Hematopoietic multipotent progenitor cell treated with erythropoietin and hydrocortisone succinate and interleukin-3 and kit ligand, for 4 days (in vitro differentiated cells): ENCODE data around the gene APBA2.

ENCODE experiments used
- DNase-seq: peaks from one replicate; pipeline ENCODE4 v3.0.0-alpha.2; 2015

The APBA2 gene

DNA sequence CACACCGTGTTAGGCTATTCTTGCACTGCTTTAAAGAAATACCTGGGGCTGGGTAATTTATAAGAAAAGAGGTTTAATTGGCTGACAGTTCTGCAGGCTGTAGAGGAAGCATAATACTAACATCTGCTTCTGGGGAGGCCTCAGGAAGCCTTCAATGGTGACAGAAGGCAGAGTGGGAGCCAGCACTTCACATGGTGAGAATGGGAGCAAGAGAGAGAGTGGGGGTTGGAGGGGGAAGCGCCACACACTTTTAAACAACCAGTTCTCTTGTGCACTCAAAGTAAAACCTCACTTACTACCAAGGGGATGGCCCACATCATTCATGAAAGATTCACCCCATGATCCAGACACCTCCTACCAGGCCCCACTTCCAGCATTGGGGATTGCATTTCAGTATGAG is 181.1 kb downstream of the APBA2 start:
- no peak for DNase-seq

DNA sequence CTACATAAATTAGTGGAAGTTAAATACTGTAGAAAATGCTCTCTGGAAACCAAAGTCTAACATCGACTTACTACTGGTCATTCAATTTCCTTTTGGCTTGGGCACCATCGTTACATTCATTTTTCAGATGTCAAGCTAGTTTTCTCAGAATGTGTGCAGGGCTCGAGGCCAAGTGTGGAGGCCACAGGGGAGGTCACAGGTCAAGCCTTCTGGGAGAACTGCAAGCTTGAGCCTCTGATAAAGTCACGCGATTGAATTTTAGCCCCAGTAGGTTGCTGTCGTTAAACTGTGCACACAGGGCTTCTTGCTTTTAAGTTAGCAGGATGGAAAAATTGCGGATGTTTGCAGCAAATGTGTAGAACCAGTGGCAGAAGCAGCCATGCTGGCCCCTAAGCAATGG is 182.2 kb downstream of the APBA2 start:
- no peak for DNase-seq

DNA sequence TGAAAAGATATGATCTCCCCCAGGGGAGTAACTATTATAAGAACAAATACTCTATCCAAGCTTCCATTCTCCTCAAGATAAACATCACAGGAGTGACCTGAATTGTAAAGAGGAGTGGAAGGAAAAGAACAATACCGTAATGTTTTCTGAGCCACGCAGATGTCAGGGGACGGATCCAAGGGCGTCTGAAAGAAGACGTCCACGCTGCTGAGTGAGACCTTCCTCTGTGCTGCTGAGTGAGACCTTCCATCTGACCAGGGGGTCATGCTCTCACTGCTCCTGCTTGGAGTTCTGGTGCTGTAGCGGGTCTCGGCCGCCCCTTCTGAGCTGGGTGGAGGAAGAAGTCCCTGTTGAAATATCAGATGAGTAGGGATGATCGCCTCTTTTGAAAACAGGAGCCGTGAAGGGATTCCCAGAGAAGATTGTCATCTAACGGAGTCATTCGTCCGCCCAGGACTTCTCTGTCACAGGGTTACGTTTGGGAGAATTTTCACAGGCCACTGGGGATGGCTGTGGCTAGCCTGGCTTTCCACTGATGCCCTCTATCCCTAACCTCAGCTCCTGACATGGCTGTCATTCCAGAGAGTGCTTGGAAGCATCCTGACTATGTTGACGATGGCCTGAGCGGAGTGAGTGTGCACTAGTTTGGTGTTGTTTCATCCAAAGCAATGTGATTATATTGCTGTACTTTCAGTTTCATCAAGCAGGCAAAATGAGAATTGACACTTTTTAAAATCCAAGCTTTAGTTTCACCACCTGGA is 184.9 kb downstream of the APBA2 start:
- DNase-seq, result no peak

DNA sequence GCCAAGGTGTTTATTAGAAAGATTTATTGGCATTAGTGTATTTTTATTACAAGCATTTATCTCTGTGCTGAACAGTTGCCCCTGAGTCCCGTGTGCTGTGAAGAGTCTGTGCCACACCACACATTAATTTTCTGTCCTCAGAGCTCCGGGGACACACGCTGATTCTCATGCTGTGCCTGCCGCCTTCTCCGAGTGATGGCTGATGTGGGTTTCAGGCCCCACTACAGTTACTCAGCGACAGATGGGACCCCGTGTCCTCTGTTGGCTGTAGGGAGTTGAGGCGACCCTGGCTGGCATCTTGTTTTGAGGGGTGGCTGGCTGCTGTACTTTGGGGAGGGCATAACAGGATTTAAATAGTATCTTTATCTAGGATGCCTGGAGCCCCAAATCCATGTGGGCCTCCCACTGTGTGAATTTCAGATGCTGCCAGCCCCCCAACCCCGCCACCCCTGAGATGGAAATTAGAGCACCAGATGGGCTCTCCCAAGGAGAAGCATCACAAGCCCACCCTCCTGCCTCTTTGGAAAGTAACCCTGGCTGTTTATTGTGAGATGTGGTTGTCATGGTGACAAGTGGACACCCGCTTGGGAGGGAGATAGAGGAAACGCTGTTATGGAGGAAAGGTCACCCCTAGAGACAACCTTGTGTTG is 185.6 kb downstream of the APBA2 start:
- no peak for DNase-seq

DNA sequence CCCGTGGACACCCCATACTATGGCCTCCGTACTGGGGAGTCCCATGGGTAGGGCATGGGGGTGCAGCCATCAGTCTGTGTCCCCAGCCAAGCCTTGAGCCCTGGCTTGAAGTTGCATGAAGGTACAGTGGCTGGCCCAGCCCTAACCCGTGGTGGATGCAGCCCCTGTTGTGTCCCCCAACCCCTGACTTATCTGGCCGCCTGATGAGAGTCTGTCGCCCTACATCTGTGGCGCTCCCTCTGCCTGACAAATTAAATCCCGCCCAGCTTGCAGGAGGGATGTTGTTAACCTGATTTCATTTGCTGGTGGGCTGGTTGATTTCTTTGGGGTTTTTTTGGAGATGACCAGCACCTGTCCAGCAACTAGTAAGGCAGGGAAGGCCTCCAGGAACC is 186.1 kb downstream of the APBA2 start:
- no peak for DNase-seq

DNA sequence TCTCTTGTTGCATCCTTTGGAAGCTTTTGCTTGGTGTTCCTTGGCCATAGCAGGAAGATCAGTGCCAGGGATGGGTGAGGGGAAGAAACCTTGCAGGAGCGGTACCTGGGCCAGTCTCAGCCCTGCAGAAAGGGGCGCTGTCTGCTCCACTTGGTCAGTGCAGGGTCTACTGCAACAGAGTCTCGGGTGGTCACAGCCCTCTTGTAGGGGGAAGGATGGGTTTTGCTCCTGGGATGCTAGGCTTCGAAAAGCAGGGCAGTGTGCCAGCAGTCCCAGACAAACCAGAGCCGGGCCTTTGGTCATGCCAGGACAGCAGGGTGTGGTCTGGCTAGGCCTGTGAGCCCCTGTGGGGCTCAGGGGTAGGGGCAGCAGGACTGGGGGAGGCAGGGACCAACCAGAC is 186.7 kb downstream of the APBA2 start:
- no peak for DNase-seq

DNA sequence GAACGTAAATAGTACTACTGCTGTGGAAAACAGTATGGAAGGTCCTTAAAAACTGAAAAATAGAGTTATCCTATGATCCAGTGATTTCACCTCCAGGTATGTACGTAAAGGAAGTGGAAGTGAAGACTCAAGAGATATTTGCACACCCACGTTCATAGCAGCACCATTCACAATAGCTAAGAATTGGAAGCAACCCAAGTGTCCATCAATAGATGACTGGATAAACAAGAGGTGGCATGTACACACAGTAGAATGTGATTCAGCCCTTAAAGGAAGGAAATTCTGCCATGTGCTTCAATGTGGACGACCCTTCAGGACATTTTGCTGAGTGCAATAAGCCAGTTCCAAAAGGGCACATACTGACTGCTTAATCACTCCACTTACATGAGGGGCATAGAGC is 188.3 kb downstream of the APBA2 start:
- DNase-seq, result no peak

DNA sequence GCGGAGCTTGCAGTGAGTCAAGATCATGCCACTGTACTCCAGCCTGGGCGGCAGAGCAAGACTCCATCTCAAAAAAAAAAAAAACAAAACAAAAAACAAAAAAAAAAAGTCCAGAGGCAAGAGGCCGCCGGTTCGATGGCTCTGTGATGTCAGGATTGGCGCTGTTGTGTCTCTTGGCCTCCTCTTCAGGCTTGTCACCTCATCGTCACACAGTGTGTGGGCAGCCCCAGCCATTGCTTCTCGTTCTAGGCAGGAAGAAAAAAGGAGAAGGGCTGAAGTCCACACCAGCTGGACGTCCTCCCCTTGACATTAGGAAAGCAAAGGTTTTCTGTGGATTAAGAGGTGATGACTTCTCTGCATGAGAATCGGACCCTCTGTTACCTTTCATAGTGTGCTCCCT is 192.8 kb downstream of the APBA2 start:
- no peak for DNase-seq

DNA sequence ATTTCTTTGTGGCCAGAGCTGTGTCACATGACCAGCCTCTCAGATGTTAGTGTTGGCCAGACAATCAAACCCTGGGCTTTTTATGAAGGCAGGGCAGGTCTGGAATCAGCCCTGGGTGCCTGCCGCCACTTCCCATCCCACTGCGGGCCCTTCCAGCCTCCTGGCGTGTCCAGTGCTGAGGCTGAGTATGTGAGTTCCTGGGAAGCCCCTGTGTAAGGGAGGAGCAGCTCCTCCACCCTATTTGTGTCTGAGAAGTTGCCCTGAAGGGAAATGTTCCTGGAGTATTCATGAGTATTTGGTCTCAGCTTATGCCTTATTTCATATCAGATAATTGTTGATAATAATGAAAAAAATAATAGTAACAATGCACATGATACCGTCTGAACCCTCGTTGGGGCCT is 193.7 kb downstream of the APBA2 start:
- no peak for DNase-seq

DNA sequence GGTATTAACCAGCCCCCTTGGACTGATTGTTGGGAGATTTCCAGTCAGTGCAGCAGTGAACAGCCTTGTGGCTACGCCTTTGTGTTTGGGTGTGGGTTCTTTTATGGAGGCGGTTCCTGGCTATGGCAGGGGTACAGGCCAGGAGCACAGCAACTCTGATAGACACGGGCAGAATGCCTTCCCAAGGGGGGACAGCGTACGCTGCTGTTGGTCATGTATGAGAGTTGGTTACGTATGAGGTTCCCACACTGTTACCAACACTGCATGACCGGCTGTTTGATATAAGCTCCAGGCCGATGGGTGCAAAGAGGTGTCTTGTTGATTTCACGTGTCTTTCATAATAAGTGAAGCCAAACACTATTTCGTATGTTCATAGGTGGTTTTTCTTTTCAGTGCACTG is 196.0 kb downstream of the APBA2 start:
- no peak for DNase-seq

DNA sequence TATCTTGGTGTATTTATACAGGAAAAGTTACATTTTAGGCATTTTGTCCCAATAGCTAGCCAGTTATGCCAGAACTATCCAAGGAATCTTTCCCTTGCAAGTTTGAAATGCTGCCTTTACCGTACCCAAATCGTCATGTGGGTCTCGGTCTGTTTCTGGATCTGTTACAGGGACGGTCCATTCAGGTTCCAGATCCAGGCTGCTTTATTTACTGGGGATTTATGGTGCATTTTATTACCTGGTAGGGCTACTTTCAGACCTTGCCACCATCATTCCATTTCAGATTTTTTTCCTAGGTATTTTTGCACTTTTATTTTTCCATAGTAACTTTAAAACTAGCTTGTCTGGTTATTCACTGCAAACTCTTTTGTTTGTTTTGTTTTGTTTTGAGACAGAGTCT is 197.4 kb downstream of the APBA2 start:
- DNase-seq, result no peak

DNA sequence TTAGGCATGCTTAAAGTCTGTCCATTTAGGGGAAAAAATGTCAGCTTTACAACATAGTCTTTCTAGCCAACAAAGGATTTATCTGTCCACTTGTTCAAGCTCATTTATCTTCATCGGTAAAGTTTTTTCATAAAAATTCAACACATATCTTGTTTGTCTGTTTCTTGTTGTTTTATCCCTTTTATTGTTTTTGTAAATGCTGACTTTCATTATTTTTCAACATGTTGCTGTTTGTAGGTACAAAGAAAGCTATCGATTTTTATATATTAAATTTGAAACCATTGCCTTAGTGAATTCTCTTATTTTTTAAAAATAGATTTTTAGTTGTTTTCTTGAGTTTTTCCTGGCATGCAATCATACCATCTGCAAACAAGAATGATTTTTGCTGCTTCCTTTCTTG is 198.1 kb downstream of the APBA2 start:
- no peak for DNase-seq

DNA sequence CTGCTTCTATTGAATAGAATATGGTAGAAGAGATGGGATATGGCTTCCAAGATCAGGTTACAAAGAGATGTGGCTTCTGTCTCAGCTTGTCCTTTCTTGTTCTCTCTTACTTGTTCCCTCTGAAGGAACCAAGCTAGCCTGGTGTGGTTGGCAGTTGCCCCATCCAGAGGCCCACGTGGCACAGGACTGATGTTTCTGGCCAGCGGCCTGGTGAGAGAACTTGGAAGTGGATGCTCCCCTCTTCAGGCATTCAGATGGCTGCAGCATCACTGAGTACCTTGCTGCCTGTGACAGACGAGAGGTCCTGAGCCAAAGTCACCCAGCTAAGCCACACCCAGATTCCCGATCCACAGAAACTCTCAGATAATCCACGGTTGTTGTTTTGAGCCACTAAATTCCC is 200.2 kb downstream of the APBA2 start:
- DNase-seq, result no peak

DNA sequence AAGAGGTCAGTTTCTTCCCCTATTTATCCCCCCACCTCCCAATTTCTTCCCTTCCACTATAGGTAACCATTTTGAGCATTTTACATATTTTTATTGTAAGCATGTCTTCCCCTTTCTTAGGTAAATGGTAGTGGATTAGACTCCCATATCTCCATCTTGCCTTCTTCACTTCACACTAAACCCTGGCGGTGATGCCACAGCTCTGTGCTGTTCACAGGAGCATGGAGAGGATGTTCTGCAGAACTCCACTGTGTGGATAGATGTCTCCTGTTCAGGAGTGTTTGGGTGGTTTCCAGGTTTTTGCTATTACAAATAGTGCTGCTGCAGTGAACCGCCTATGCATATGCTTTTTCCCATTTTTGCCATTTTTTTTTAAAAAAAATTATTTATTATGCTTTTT is 201.1 kb downstream of the APBA2 start:
- no peak for DNase-seq

DNA sequence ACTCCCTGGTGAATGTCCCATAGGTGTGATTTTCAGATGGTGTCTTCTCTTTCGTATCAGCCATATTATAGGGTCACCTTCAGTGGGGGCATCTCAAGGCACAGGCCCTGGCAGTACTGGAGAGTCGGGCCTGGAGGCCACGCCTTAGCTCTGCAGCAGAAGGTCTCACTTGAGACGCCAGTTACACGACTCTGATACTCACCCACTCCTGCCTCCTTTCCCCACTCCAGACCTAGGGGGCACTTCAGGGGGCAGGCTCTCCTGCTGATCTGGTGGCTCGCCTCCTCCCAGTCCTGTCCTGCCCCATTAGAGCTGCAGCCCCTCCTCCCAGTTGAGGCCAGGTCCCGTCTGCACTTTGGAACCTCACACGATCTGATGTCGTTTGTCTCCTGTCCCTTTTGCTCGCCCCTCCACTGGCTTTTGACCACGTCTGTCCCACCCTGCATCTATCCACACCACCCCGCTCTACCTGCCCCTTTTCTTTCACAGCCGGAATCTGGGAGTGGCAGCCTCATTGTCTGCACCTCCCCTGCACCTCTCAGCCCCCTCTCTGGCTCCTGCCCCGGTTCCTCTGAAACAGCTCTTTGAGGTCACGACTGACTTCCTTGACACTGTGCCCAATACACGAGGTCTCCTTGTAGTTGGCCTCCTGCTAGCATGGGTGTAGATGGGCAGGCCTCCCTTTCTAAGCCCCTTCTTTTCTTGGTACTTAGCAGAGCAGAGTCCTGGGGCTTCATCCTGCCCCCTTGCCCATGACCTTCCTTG is 201.9 kb downstream of the APBA2 start:
- DNase-seq, result no peak

DNA sequence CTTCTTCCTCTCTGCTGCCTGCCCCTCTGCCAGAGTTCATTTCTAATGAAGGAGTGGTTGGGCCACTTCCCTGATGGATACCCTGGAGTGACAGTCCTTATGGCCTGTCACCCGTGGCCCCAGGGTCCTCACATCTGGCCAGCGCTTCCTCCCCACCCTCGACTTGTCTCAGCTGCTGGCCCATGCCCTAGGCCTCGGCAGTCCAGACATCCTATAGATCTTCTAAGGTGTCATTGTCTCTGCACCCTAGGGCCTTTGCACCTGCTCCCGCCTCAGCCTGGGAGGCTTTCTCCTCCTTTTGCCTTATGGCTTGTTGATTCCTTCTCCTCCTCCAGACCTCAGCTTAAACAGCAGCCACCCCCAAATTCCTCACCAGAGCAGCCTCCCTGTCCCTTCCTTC is 202.9 kb downstream of the APBA2 start:
- no peak for DNase-seq

DNA sequence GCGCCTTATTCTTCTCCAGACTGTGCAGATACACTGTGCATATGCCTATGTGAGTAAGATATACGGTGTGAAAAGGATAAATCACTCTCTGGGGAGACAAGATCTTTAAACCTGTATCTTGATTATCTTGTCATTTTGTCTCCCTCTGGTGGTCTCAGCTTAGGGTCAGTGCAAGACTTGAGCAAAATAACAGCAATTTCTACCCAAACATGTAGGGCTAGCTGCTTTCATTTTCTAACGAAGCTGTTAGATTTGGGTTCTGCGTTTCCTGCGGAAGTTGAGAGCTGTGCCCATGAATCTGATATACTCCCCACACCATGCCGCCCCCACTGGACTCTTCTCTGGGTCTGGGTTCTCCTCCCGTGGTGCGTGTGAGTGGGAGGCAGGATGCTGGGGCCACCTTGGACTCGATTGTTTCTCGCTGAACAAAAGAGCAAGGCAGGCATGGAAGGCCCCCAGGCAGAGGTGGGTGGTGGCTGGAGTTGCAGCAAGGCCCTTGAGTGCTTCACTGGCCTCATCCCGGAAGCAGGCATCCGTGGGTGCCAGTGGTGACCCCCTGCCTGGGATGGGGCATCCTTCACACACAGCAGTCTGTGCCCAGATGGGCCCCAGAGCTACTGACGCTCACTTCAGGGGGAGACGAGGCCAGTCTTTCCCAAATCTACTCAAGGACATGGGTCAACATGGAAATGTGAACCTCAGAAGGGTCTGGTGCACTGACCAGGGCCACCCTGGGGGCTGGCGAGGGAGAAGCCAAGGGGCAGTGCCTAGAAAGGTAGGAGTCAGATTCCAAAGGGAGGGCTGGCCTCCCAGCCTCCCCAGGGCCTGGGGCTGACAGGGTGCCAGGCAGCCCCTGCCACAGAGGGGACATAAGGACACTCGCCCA is 204.2 kb downstream of the APBA2 start:
- peak; percentile 48 for DNase-seq

DNA sequence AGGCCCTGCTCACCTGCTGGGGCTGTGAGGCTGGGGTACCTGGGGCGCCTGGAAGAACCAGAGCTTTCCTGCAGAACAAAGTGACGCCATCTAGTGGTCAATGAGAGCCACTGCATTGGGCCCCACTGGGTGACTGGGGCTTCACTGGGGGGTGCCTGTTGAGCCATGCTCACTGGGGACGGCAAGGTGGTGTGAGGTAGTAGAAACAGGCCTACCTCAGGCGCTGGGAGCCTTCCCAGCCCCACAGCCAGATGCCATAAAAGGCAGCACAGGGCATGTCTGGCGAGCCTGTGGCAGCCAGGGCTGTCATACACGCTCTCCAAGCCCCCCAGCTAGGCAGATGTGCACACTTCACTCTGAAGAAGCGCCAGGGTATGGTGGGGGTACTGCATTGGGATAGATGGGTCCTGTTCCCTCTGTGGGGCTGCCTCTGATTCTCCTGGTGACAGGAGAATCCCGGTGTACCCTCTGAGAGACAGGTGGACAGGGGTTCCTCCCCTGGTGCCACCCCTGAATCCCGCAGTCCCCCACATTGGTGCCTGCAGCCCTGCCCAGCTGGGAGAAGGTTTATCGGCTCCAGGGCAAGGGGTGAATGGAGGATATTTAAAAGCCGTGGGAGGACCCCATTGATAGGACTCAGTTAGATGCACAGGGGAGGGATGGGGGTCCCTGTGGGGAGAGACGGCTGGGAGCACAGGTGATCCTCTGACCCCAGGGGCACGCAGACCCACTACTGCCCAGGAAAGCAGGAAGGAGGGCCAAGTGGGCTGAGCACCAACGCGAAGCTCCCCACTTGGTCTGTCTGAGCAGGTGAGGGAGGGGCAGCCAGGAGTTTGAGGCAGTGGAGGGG is 205.1 kb downstream of the APBA2 start:
- DNase-seq, result peak; percentile 62

DNA sequence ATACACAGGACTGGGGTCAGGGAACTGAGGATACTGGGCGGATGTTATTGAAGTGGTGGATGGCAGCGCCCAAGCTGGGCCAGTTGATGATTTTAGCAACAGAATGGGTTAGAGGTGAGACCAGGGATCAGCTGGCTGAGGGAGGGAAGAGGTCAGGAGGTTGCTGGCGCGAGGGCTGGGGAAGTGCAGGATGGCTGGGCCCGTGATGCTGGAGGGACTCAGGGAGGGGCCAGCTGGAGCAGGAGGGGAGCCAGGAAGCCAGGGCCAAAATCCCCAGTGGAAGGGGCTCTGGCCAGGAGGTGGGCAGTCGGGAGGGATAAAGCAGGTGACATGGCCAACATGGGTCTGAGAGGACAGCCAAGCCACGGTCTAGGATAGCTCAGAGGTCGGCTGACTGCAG is 205.9 kb downstream of the APBA2 start:
- no peak for DNase-seq

DNA sequence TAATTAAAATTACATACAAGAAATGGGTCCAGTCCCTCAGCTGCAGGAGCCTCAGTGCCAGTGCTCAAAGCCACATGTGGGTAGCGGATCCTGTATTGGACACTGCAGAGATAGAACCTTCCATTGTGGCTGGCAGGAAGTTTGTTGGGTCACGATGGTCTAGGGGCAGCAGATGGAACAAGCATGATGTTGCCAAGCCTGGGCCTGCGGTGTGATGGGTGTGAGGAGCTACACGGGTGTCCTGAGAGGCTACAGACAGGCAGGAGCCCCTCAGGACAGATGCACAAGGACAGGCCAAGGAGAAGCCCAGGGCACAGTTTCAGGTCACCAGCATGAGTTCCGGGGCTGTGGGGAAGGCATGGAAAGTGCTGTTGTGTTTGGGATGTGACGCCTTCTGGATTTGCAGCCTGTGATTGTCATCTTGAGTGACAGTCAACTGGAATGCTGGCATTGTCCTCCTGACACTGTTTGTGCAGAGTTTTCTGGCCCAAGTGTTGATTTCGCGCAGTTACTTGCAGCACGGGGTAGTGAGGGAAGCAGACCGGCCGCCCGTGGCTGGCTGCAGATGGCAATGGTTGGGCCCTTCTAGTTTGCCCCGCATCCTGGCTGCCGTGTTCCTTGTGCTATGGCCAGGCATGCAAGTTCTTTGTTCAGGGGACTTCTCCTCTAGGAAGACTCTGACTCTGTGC is 206.7 kb downstream of the APBA2 start:
- DNase-seq, result no peak

DNA sequence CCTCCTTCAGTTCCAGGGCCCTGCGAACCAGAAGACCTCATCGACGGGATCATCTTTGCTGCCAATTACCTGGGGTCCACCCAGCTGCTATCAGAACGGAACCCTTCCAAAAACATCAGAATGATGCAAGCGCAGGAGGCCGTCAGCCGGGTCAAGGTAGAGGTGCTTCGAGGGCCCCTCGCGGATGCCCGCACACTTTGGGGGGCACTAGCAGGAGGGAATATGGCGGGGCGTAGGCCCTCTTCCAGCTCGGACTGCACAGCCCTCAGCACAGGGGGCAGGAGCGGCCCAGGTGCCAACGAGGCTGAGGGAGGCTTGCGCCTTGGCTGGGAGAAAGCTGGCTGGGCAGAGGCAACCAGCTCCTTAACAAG is 207.3 kb downstream of the APBA2 start:
- DNase-seq, result no peak
